Kidney (tissue), 14 donors: ENCODE results near the gene MMP15. TPM values are rescaled to one million over a fixed set of nuclear protein-coding genes. Genes with fewer than 3 reads are reported as not detected.
"Not testable (repeated sequence)": the region's sequence is repeated elsewhere in the genome, so short reads cannot be mapped to it uniquely, and the experiment has no call there.

ENCODE experiments used
- DNase-seq, 5 donors: peaks; one replicate each; pipeline ENCODE4 v3.0.0-alpha.2; 2013 to 2020
- FAIRE-seq: peaks from 2 replicates; lab custom pipeline; 2012; peaks lifted over from hg19 to GRCh38; lab: Jason Lieb, UNC
- H3K27ac ChIP-seq, 2 donors: one replicate each; pipeline ENCODE4 v1.7.0; 2013; ENCODE audit warnings: low read depth in 2 of 2, low read length in 2 of 2, inconsistent platforms in 1 of 2
- H3K27me3 ChIP-seq: one replicate; pipeline ENCODE4 v1.7.1; 2013; ENCODE audit warnings: low read length, inconsistent platforms; ENCODE audit not compliant: control insufficient read depth, insufficient read depth
- H3K36me3 ChIP-seq, 3 donors: one replicate each; pipeline versions ENCODE4 v1.7.0 to v1.7.1; 2013; ENCODE audit warnings: low read length in 3 of 3, control low read depth in 1 of 3, inconsistent platforms in 1 of 3; ENCODE audit not compliant: insufficient read depth in 3 of 3, control insufficient read depth in 2 of 3
- H3K4me1 ChIP-seq, 3 donors: one replicate each; pipeline versions ENCODE4 v1.7.0 to v1.7.1; 2013; ENCODE audit warnings: low read length in 3 of 3, inconsistent platforms in 1 of 3, low read depth in 1 of 3; ENCODE audit not compliant: control insufficient read depth in 2 of 3, insufficient read depth in 2 of 3
- H3K4me3 ChIP-seq, 3 donors: one replicate each; pipeline versions ENCODE4 v1.7.0 to v1.8.1; 2013; ENCODE audit warnings: low read length in 3 of 3, control low read depth in 1 of 3, inconsistent platforms in 1 of 3
- H3K9ac ChIP-seq, 3 donors: one replicate each; pipeline versions ENCODE4 v1.7.0 to v1.7.1; 2013; ENCODE audit warnings: low read length in 3 of 3, control low read depth in 1 of 3, inconsistent platforms in 1 of 3
- H3K9me3 ChIP-seq, 3 donors: one replicate each; pipeline versions ENCODE4 v1.7.0 to v1.7.1; 2013; ENCODE audit warnings: low read length in 3 of 3, control low read depth in 1 of 3, inconsistent platforms in 1 of 3; ENCODE audit not compliant: control insufficient read depth in 2 of 3, insufficient read depth in 1 of 3
- CTCF ChIP-seq: IDR thresholded peaks from 3 replicates; pipeline ENCODE4 v1.5.1; 2012; ENCODE audit warnings: mild to moderate bottlenecking, moderate library complexity, borderline replicate concordance; ENCODE audit not compliant: insufficient read depth; ENCODE audit errors: extremely low read depth
- intact Hi-C: fragments of 100-400 bp; cut with DNase I; formaldehyde crosslinking; loops from one replicate; pipeline ENCODE4 v1.11.1; 2022
- polyA plus RNA-seq: library from polyadenylated mRNA; stranded (reverse); fragments of 350-450 nt; fragmentation: Illumina TruSeq; extraction: RNeasy Lipid Tissue Mini Kit (QIAGEN cat#74804); gene quantifications from one replicate; pipeline ENCODE4 v1.2.3, GENCODE V29; 2014; ENCODE audit warnings: low read depth, low replicate concordance; ENCODE audit not compliant: insufficient read depth
- total RNA-seq: library from RNA; stranded (reverse); fragmentation: NEBNext Ultra II Directional; extraction: Animal tissue kit (Norgen Biotek cat#: 25700); gene quantifications from one replicate; pipeline ENCODE4 v1.2.1, GENCODE V29; 2021
- donor health status: control.
- donor health status: control.
- donor health status: control.
- donor health status: control.
- donor health status: control.
- donor health status: DM: yes; HTN: yes; CAD: no.
- donor health status: Normal renal cell carcinoma (clear cell type).

Gene MMP15
- total and polyA plus RNA-seq, 2 donors from 2014 or later: 19.1 to 31.4 TPM

GRCh38 chr16:58070585-58070984 lies 45.0 kb downstream of the MMP15 start:
- H3K9me3 ChIP-seq: no peaks in the 10 kb centered on the region
- H3K4me3 ChIP-seq: no peak overlapping the region
- FAIRE-seq (no peak), DNase-seq (no peak)
- no peak overlapping the region for H3K9ac ChIP-seq
- H3K4me1 ChIP-seq: no peaks in the 10 kb centered on the region
- no peaks in the 10 kb centered on the region for H3K36me3 ChIP-seq
- TF ChIP-seq CTCF: no peak
- intact Hi-C loops: no loop called here
- H3K27me3 ChIP-seq: no peaks in the 10 kb centered on the region
- H3K27ac ChIP-seq: no peak overlapping the region

GRCh38 chr16:58072134-58072533 lies 46.6 kb downstream of the MMP15 start:
- intact Hi-C loops, DNase-seq, H3K4me1 ChIP-seq, H3K9ac ChIP-seq, H3K27ac ChIP-seq, H3K9me3 ChIP-seq, H3K36me3 ChIP-seq, FAIRE-seq, H3K27me3 ChIP-seq, H3K4me3 ChIP-seq: not testable (repeated sequence)

- H3K27ac ChIP-seq, H3K9me3 ChIP-seq, H3K36me3 ChIP-seq, DNase-seq, H3K27me3 ChIP-seq, FAIRE-seq, H3K9ac ChIP-seq, intact Hi-C loops, H3K4me3 ChIP-seq, H3K4me1 ChIP-seq: not testable (repeated sequence)
These were observed 47.5 kb downstream of the MMP15 start for GRCh38 chr16:58073086-58073485.

GRCh38 chr16:58074657-58075056 lies 49.1 kb downstream of the MMP15 start:
- intact Hi-C loops: no loop called here
- no peak for TF ChIP-seq CTCF
- no peaks in the 10 kb centered on the region for H3K36me3 ChIP-seq
- H3K4me3 ChIP-seq: no peak overlapping the region
- H3K27ac ChIP-seq: no peak overlapping the region
- no peaks in the 10 kb centered on the region for H3K4me1 ChIP-seq
- no peaks in the 10 kb centered on the region for H3K27me3 ChIP-seq
- no peak overlapping the region for H3K9ac ChIP-seq
- no peak for FAIRE-seq
- peaks cover 0 to 5% (median 0%) of the 10 kb centered on the region in 3 donors for H3K9me3 ChIP-seq
- DNase-seq: no peak

- Histone ChIP-seq H3K4me3 (no peak overlapping the region), H3K9me3 (peaks cover 0 to 5% (median 0%) of the 10 kb centered on the region in 3 donors)
- FAIRE-seq: no peak
These were observed 51.0 kb downstream of the MMP15 start for GRCh38 chr16:58076514-58076913.

More at GRCh38 chr16:58076514-58076913, 51.0 kb downstream of the MMP15 start:
- H3K27ac ChIP-seq: no peak overlapping the region
- H3K27me3 ChIP-seq: no peaks in the 10 kb centered on the region
- H3K4me1 ChIP-seq: no peaks in the 10 kb centered on the region
- H3K36me3 ChIP-seq: no peaks in the 10 kb centered on the region
- no peak overlapping the region for H3K9ac ChIP-seq
- no peak for DNase-seq
- intact Hi-C loops: no loop called here
- TF ChIP-seq CTCF: no peak
